CD4-positive, alpha-beta T cell treated with Interleukin-2 at 100 ng/mL for 4 hours (primary cell): ENCODE data around the gene CBX3.
"Not testable (repeated sequence)": the region's sequence is repeated elsewhere in the genome, so short reads cannot be mapped to it uniquely, and the experiment has no call there.

Experiments used
- DNase-seq: peaks from one replicate; pipeline ENCODE4 v3.0.0-alpha.2; 2020; ENCODE audit warnings: low spot score

CBX3 gene

DNA sequence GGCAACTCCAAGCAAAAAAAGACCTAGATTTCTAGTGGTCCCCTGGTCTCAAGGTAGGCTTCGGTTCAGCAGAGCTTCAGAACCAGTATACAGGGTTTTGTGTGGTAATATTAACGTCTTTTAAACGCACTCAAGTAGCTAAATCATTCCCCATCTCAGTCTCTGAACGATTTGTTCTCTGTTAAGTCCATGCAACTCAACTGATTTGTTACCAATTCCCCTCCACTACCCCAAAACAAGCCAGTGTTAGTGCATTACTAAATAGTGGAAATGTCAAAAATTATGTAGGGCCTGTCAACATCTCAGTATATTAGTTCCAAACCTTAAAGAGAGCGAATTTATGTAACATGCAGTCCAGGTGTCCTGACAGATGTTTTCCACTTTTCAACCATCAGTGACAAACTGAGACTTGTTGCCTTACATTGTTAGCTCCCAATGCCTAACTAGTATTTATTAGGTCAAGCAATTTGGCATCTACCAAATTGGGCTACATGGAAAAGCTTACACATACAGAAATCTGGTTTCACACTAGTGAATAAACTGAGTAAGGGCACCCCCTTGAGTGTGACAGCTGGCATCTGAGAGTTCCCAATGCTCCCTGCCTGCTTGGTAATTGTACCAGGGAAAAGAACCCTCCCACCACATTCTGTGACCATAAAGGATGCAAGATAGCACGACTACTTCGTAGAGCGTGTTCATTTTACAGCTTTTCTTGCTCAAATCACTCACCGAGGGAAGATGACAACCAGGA, 13.2 kb upstream of the CBX3 start:
- DNase-seq: no peak

DNA sequence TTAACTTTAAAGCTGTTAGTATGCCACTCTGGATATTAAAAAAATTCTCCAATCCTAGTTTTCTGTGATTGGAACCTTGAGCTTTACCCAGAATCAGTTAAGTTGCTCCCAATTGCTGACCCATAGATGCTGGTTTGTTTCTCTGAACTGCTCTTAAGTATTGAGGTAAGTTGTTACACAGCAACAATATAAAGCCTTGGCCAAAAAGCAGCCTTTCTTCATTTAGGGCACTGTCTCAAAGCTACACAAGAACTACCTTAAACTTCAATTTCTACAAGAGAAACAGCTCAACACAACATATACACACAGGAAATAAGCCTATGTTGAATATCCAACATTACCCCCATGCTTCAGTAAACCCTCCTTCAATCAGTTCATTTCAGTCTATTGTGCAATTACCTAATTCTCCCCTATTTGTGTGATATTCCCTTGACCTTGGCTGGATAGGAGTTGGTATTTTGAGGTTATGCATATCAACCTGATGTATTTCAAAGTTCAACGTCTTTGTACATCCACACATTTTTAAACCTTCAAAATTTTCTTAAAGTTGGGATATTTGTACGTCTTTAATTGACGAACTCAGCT, 12.5 kb upstream of the CBX3 start:
- DNase-seq: no peak

DNA sequence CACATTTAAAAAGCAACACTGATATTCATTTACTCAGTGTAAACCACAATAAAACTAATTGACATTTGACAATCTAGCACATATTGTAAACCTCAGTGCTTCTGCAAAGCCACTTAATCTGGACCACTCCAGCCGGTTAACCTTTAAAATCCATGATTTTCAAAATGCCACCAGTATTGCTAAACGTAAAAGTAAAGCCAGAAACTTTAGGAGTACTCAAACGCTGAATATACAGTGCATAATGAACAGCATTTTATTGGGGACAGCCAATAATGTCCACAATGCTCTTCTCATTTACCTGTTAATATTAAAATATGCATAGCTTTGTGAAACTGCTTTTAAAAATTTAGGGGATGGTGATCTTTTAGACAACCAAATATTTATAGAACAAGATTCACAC, 11.8 kb upstream of the CBX3 start:
- no peak for DNase-seq

- DNase-seq: no peak
Observed at GRCh38 chr7:26190417-26190869, 11.1 kb upstream of the CBX3 start.

DNA sequence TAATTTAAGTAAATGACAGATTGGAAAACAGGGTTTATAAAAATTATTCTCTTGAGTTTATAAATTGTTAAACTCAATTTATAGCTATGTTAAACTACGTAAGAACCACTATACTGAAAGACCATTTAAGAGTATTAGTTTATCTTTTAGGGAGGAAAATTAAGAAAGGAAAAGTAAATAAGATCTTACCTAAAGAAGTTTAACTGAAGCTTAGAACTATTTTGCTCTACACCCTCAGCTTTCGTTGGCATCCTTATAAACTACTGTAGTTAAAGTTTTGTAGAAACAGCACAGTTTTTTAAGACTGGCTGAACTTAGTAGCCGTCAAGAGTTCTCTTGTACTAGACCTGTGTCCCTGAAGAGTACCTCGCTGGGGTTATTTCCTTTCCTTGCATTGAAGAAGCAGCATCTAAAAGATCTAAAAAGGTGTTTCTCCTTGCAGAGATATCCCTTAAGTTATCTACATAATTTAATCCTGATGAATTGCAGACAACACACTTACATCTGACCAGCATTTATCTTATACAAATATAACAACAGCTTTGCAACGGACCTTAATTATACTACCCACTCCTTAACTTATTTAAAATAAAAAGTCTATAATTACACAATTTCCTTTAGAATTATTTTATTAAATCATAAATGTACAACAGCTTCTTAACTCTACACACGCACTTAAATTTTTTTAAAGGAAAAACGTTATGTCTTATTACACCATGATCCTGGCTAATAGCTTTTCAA, 10.1 kb upstream of the CBX3 start:
- DNase-seq: no peak

DNA sequence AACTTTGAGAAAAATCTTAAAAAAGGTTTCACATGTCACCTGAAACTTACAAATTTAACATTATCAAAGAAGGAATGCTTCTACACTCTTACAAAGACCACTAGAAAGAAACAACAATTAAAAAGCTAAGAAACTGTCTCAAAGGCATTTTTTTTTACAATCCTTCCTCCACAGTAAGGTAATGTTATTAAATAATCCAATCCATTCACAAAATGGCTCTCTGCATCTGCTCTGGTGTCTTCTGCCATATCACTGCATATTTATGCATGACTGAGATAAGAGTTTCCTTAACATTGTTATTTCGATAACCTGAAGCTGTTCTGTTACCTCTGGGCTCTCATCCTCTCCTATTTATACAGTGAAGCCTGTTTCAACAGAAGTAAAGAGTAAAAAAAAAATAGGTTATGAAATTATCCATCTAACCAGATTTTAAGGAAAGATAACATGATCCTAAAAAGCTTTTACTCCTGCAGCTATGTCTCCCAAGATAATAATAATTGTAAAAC, 9.5 kb upstream of the CBX3 start:
- no peak for DNase-seq

- no peak for DNase-seq
Observed at GRCh38 chr7:26192485-26193087, 9.0 kb upstream of the CBX3 start.

- no peak for DNase-seq
Observed at GRCh38 chr7:26193432-26194207, 7.9 kb upstream of the CBX3 start.

GRCh38 chr7:26194764-26195163, 6.8 kb upstream of the CBX3 start:
- DNase-seq: not testable (repeated sequence)

DNA sequence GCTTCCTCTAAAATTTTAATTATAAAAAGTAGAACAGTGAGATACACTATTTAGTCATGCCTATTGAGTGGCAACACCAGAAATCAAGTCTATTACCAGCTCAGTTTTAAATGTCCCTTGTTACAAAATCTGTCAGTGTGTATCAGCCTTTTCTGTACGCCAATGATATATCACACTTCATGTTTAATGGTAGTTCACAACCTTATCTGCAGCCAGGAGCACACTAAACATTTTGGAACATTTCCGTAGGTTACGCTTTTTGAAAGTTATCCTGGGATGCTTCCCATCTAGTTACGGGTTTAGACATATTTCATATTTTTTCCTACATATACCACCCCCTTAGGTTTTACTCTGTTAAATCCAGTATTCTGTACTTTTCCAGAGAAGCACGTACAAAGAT, 6.4 kb upstream of the CBX3 start:
- no peak for DNase-seq

GRCh38 chr7:26195867-26196657, 5.5 kb upstream of the CBX3 start:
- no peak for DNase-seq

GRCh38 chr7:26197153-26198115, 4.1 kb upstream of the CBX3 start:
- DNase-seq: no peak

- DNase-seq: peak; percentile 69
Observed at GRCh38 chr7:26198133-26198780, 3.3 kb upstream of the CBX3 start.

- no peak for DNase-seq
Observed at GRCh38 chr7:26198781-26199169, 2.8 kb upstream of the CBX3 start.

GRCh38 chr7:26199301-26200037, 2.1 kb upstream of the CBX3 start:
- DNase-seq: peak; percentile 69

GRCh38 chr7:26200038-26200443, 1.5 kb upstream of the CBX3 start:
- DNase-seq: peak; percentile 66

DNA sequence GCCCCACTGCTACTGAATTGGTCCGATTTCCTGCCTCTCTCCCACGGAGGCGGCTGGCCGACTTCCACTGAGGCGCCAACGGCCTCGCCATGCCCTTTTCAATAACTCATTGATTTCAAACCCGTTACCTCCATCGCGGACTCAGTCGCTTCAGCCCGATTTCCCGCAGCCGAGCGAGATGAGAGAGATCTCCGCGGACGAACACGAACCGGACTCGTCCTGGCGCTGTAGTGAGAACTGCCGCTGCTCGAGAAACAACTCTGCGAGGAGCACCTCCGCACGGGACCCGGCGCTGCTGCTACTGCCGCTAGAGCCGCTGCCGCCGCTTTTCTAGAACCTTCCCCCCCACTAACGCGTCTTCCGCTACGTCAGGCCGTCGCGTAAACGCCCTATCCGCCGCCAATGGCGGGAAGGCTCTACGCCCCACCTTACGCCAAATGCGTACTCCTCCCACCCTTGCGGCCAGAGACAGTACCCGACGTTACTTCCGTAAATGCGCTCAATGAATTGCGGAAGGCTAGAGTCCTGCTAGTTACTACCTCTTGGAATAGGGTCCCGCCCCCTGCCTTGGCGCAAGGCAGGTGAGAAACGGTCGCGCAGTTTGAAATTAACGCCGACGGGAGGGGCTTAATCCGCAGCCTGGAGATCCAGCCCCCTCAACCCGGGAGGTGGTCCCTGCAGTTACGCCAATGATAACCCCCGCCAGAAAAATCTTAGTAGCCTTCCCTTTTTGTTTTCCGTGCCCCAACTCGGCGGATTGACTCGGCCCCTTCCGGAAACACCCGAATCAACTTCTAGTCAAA, 900 bp upstream of the CBX3 start, which contains the start of gene HNRNPA2B1:
Gene HNRNPA2B1 (minus strand): TSS at position 303 of the 803 bp plus-strand sequence. CDS start 169 bp downstream, at position 134.
- peak; percentile 99 for DNase-seq
